Measurements from ENCODE around the gene STATH.
"Not testable (repeated sequence)": the region's sequence is repeated elsewhere in the genome, so short reads cannot be mapped to it uniquely, and the experiment has no call there.

STATH gene

DNA sequence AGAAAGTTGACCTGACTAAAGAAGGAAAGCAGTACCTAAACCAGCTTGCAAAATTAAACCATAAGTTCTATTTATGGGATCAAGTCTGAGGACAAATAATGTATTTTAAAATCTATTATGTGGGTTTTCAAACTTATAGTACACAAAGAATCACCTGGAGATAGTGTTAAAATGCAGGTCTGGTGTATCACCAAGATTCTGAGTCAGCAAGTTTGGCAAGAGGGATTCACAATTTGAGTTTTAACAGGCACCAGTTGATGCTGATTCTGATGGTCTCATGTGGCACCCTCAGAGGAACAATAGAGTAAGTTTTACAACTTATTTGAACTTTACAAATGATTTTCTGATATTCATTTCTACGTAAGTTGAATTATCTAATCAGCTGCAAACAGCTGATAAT lies 9.1 kb upstream of the STATH start:
- no peak for TF ChIP-seq ZFX (IDR thresholded peaks at IDR 0.05)
- TF ChIP-seq, protein P1, sequence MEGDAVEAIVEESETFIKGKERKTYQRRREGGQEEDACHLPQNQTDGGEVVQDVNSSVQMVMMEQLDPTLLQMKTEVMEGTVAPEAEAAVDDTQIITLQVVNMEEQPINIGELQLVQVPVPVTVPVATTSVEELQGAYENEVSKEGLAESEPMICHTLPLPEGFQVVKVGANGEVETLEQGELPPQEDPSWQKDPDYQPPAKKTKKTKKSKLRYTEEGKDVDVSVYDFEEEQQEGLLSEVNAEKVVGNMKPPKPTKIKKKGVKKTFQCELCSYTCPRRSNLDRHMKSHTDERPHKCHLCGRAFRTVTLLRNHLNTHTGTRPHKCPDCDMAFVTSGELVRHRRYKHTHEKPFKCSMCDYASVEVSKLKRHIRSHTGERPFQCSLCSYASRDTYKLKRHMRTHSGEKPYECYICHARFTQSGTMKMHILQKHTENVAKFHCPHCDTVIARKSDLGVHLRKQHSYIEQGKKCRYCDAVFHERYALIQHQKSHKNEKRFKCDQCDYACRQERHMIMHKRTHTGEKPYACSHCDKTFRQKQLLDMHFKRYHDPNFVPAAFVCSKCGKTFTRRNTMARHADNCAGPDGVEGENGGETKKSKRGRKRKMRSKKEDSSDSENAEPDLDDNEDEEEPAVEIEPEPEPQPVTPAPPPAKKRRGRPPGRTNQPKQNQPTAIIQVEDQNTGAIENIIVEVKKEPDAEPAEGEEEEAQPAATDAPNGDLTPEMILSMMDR (conservative IDR thresholded peaks at IDR 0.05) = no peak

DNA sequence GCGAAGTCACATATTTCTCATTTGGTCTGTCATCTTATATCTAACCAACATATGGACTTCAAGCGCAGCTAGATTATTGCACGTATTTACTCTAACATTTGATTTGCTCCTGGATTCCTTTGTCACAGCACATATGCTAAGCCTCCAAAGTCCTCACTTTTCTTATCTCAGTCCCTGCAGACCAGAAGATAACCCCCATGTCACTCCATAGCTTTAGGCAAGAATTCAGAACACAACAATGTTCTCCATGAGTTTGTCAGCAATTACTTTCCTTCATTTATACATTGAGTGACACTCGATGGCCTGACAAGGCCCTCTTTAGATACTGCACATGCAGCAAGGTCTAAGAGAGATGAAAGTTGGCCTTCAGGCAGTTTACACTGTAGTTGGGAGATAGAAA lies 4.8 kb upstream of the STATH start:
- H3K27ac ChIP-seq = no peak overlapping the region
- TF ChIP-seq, protein P1 (conservative IDR thresholded peaks at IDR 0.05) = no peak
- no peak for TF ChIP-seq ZFX (IDR thresholded peaks at IDR 0.05)

More for the DNA sequence above, 9.1 kb upstream of the STATH start:
- H3K27ac ChIP-seq = no peak overlapping the region

DNA sequence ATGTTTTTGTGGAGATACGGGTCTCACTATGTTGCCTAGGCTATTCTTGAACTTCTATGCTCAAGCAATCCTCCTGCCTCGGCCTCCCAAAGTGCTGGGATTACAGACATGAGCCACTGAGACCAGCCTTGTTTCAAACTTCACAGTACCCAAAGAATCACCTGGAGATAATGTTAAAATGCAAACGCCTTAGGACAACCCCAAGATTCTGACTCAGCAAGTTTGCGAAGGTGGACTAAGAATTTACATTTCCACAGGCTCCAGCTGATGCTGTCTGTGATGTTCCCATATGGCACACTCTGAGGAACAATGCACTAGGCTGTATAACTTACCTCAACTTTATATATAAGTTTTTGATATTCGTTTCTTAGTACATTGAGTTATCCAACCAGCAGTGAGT lies 984 bp upstream of the STATH start:
- no peak for TF ChIP-seq ZFX (IDR thresholded peaks at IDR 0.05)
- TF ChIP-seq, protein P1 (conservative IDR thresholded peaks at IDR 0.05) = no peak
- H3K27ac ChIP-seq = no peak overlapping the region

DNA sequence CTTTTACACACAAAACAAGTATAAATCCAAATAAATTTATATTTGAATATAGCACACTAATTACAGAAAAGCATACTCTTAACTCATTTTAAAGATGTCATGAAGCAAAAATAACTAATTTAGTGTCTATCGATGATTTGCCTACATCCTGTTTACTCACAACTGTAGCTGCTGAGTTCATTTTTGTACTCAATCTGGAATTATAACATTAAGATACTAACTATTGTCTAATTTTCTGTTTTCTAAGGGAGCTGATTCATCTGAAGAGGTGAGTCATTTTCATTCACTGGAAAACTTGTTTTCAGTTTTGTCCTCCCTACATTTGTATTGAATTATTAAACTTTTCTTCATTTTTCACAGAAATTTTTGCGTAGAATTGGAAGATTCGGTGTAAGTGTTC lies 3.7 kb downstream of the STATH start:
- no peak for TF ChIP-seq ZFX (IDR thresholded peaks at IDR 0.05)
- TF ChIP-seq, protein P1 (conservative IDR thresholded peaks at IDR 0.05) = no peak
- no peak overlapping the region for H3K27ac ChIP-seq

DNA sequence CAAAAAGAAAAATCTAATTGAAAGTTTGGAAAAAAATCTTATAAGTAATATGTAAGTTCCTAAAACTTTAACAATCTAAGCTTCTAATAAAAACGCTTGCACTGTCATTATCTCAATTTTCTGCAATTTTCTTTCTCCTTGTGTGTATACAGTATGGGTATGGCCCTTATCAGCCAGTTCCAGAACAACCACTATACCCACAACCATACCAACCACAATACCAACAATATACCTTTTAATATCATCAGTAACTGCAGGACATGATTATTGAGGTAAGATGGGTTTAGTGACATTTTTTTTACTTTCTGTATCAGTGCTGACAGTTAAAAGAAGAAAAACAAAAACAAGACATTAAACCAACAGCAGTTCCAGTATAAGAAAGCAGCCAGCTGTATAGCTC lies 4.9 kb downstream of the STATH start:
- H3K27ac ChIP-seq = no peak overlapping the region
- TF ChIP-seq, protein P1 (conservative IDR thresholded peaks at IDR 0.05) = no peak
- no peak for TF ChIP-seq ZFX (IDR thresholded peaks at IDR 0.05)

DNA sequence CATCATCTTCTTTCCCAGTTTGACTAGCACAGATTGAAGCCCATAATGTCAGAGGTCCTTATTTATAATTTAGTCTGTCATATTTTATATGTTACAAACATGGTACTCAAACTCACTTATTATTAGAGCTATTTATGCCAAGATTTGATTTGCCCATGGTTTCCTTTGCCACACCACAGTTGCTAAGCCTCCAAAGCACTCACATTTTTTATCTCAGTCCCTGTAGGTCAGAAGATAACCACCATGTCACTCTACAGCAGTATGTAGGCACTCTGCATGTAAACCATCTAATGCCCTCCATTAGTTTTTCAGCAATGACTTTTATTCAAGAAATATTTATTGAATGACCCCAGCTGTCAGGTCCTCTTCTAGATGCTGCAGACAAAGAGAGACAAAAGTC lies 6.7 kb downstream of the STATH start:
- no peak overlapping the region for H3K27ac ChIP-seq
- TF ChIP-seq, protein P1 (conservative IDR thresholded peaks at IDR 0.05) = no peak
- TF ChIP-seq ZFX (IDR thresholded peaks at IDR 0.05) = no peak

DNA sequence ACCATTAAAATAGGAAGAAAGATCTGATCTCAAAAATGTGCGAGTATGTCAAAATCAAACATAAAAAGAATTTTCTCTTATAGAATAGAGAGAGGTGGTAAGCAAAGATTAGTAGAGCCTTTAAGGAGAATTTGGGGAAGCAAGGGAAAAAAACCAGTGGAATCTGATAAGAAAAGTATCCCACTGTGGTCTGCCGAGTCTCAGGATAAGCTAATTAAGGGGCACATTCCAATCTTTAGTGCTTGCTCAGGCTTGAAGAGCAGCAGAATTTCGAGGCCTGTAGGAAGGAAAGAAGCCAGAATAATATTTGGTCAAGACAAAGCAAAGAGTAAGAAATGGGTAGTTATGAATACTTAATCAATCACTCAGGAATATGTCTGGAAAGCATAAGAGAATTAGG lies 13.0 kb downstream of the STATH start:
- no peak overlapping the region for H3K27ac ChIP-seq
- TF ChIP-seq, protein P1 (conservative IDR thresholded peaks at IDR 0.05) = no peak

DNA sequence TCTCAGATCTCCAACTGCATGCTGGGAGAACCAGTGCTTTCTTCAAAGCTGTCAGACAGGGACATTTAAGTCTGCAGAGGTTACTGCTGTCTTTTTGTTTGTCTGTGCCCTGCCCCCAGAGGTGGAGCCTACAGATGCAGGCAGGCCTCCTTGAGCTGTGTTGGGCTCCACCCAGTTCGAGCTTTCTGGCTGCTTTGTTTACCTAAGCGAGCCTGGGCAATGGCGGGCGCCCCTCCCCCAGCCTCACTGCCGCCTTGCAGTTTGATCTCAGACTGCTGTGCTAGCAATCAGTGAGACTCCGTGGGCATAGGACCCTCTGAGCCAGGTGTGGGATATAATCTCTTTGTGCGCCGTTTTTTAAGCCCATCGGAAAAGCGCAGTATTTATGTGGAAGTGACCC lies 23.2 kb downstream of the STATH start:
- H3K27ac ChIP-seq = not testable (repeated sequence)

All from C4-2B (cell line).